ENCODE measurements around the gene RBL2.
A peak's percentile ranks its signal among the peaks of the same experiment; 100 is the strongest.
"Not testable (repeated sequence)": the region's sequence is repeated elsewhere in the genome, so short reads cannot be mapped to it uniquely, and the experiment has no call there.

Gene RBL2

DNA sequence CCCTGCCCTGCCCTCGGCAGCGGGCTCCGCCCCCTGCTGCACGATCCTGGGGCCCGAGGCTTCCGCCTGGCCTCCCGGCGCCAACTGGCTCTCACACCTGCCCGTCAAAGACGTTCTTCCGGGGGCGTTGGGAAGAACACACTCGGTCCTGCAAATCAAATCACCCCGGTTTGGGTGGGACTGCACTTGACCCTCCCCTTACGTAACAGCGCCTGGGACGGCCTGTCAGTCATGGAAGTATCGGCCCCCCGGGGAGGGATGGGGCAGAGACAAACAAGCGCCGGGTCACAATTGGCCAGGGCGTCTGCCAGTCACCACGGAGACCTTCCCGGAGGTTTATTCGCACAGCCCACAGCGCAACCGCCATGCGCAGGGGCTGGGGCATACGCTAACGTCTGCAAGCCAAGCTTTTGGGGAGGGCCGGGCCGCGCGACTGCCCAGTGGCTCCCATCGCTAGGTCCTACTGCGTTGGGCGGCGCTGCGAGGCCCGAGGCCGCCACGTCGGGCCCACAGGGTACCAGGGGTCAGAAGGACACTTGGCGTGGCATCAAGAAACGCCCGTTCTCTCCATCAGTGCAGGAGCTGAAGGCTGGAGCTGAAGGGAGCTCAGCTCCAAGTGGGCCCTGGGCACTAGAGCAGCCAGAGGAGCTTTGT is 69.1 kb downstream of the RBL2 start:
- peak; percentile 82 for TF ChIP-seq Cebpa-rat (IDR thresholded peaks at IDR 0.05)
- Histone ChIP-seq H3K4me2 (peak overlapping the region; percentile 93), H3K9me3 (no peaks in the 10 kb centered on the region), H3K36me3 (no peaks in the 10 kb centered on the region), H3K4me1 (peaks cover 32% of the 10 kb centered on the region), H3K9ac (peak overlapping the region; percentile 80), H3K27me3 (peaks cover 13% of the 10 kb centered on the region), H3K4me3 (peak overlapping the region; percentile 95), H4K20me1 (peaks cover 17% of the 10 kb centered on the region), H3K27ac (peak overlapping the region; percentile 76)

DNA sequence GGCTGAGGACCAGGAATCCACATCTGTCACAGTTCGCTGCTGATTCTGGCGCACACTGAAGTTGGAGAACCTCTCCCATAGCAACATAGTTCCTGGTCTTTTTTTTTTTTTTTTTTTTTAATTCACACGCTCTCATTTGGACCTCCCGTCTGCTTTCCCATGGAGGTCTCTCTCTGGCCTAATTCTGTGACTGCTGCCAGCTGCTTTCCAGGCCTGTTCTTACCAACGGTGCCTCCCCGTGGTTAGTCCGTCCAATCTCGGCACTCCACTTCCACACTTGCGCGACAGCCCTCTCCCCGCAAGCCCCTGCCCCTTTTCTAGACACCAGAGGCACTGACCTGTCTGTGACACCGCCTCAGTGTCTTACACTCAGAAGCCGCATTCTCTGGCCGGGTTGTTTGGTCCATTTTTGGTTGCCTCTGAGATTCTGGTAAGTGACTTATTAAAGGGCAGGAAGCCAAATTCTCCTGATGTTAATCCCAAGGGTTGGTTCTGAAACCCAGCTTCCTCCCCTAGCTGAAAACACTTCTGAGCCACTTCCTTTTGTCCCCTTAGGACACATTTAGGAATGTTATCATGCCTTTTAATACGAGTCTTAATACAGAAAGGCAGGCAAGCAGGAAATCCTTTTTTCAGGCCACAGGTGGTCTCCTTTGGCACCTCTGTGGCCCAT is 69.9 kb downstream of the RBL2 start:
- Histone ChIP-seq H3K27me3 (peaks cover 13% of the 10 kb centered on the region), H3K36me3 (no peaks in the 10 kb centered on the region), H3K4me2 (peak overlapping the region; percentile 93), H3K4me3 (peak overlapping the region; percentile 70), H3K9me3 (no peaks in the 10 kb centered on the region), H4K20me1 (peaks cover 17% of the 10 kb centered on the region), H3K27ac (peak overlapping the region; percentile 74), H3K9ac (peak overlapping the region; percentile 80), H3K4me1 (peaks cover 32% of the 10 kb centered on the region)
- TF ChIP-seq Cebpa-rat (IDR thresholded peaks at IDR 0.05): no peak

DNA sequence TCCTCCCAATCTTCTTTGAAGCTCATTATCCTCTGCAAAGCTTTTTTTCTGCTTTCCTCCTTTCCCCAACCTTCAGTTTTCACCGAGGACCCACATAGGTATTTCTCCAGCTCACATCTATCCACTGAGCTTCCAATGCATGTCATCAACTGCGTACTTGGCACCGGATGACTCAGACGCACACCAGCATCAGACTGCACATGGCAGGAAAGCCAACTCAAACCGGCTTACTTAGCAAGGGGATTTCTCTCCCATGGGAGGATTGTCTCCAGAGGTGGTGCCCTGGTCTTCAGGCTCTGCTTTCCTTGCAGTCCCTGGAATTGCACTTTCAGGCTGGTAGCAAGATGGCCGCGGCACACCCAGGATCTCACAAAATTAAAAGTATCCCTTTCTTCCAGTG is 70.4 kb downstream of the RBL2 start:
- peak overlapping the region; percentile 80; the same call in 1 of the 2 replicates for H3K9ac ChIP-seq
- H3K4me2 ChIP-seq: peak overlapping the region; percentile 93
- peaks cover 17% of the 10 kb centered on the region for H4K20me1 ChIP-seq
- no peaks in the 10 kb centered on the region for H3K9me3 ChIP-seq
- peaks cover 34% of the 10 kb centered on the region for H3K4me1 ChIP-seq
- peak overlapping the region; percentile 74 for H3K27ac ChIP-seq
- no peaks in the 10 kb centered on the region for H3K36me3 ChIP-seq
- peaks cover 13% of the 10 kb centered on the region for H3K27me3 ChIP-seq
- peak overlapping the region; percentile 70 for H3K4me3 ChIP-seq
- TF ChIP-seq Cebpa-rat (IDR thresholded peaks at IDR 0.05): no peak

DNA sequence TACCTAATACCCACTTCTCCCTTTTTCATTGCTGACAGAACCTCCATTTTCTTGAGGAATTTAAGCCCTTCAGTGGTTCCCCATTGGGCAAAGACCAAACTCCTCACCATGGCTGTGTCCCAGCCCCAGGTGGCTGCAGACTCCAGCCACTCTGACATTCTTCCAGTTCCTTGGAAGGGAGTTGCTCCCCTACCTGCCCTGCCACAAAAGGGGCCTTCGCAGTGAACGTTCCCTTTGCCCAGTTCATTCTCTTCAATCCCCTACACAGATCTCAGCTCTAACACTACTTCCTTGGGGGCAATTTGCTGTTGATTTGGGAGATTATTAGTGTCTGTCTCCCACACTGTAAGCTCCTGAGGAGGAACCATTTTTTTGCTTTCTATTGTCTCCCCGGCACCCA is 72.0 kb downstream of the RBL2 start:
- no peak overlapping the region for H3K27ac ChIP-seq
- no peaks in the 10 kb centered on the region for H3K9me3 ChIP-seq
- H3K9ac ChIP-seq: no peak overlapping the region
- H3K4me3 ChIP-seq: no peak overlapping the region
- peaks cover 37% of the 10 kb centered on the region for H3K4me1 ChIP-seq
- H3K36me3 ChIP-seq: no peaks in the 10 kb centered on the region
- peaks cover 11% of the 10 kb centered on the region for H4K20me1 ChIP-seq
- peaks cover 13% of the 10 kb centered on the region for H3K27me3 ChIP-seq
- no peak for TF ChIP-seq Cebpa-rat (IDR thresholded peaks at IDR 0.05)
- no peak overlapping the region for H3K4me2 ChIP-seq

DNA sequence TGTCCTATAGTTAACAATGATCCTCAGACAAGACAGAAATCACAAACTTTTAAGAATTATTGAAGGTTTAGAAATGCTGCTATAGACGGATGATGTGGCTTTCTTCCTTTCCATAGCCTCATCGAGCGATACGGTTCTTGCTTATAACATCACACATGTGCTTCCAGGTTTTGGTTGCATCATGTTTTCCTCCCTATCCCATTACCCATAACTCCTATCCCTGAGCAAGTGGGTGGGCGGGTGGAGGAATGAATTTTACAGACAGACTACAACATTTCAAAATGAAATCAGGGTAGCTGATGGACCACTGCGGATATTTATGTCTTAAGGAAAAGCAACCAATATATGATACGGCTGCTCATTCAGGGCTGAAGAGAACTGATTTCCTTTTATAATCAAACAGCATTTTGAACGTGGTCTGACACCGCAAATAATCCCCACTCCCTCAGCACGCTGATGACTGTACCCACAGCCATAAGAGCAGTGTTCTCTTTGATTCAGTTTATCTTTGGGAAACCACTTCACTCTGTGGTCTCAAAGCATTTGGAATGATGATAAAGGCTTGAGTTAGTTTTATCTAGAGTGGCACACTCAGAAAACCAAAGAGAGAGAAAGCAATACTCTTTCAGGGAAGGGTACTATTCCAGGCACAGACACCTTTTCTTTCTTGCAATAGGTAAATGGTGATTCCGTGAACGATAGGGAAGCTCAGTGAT is 73.4 kb downstream of the RBL2 start:
- H3K27me3 ChIP-seq: peaks cover under 1% of the 10 kb centered on the region
- no peaks in the 10 kb centered on the region for H3K36me3 ChIP-seq
- H3K4me3 ChIP-seq: no peak overlapping the region
- H4K20me1 ChIP-seq: no peaks in the 10 kb centered on the region
- H3K9me3 ChIP-seq: peaks cover 8% of the 10 kb centered on the region
- no peak overlapping the region for H3K27ac ChIP-seq
- peaks cover 25% of the 10 kb centered on the region for H3K4me1 ChIP-seq
- no peak overlapping the region for H3K4me2 ChIP-seq
- H3K9ac ChIP-seq: no peak overlapping the region
- no peak for TF ChIP-seq Cebpa-rat (IDR thresholded peaks at IDR 0.05)

DNA sequence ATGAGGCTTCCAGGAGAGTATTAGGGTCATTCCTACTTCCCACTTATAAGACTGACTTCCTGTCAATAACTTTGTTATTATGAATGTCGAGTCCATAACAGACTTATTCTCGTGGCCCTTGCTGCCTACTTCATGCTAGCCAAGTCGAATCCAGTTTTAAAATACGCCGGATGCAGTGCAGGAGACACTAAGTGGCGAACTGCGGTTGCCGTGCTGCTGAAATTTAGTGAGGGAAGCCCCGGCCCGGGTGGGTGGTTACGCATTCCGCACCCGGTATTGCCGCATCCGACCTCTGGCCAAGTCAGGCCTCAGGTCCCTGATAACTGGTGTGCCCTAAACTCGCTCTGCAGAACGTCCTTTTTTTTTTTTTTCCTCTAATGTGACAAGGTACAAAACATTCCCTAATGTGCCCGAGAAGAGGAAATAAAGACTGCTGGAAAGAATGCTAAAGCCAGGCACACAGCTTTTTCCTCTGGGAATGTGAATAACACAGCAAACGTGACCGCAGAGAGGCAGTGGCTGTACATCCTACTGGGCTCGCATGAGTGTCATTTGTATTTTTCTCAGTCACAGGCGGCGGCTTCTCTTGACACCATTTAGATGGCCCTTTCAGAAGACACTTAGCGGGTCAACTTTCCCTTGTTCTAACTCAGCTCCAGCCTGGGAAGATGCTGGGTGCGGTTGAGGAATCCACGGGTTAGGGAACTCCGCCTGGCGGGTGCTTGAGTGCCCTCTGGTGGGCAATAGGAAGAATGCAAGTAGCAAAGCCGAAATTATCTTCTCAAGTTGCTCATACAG is 75.8 kb downstream of the RBL2 start:
- Histone ChIP-seq H3K27ac (no peak overlapping the region), H3K9ac (no peak overlapping the region), H3K4me2 (0 out of 2 replicates have a peak overlapping the region, but pooled peaks have one; percentile 5), H3K27me3 (no peaks in the 10 kb centered on the region; the same call in 1 of the 2 replicates), H4K20me1 (no peaks in the 10 kb centered on the region), H3K36me3 (no peaks in the 10 kb centered on the region), H3K4me1 (peaks cover 15% of the 10 kb centered on the region), H3K9me3 (peaks cover 33% of the 10 kb centered on the region), H3K4me3 (no peak overlapping the region)
- no peak for TF ChIP-seq Cebpa-rat (IDR thresholded peaks at IDR 0.05)

DNA sequence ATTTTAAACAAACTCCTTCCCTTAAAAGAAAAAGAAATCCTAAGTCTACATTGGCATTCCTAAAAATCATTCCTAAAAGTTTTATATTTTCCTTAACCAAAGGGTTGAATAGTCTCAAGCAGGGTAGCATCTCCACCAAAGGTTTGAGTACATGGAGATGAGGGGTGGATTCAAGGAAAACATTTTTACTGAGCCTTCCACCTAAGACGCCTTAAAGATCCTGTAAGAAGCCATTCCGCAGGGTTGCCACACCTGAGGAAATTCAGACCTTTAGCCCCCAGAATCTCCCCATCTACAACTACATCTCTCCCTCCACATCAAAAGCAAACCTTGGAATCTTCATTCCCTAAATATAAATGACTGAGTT is 76.4 kb downstream of the RBL2 start:
- Histone ChIP-seq H3K36me3 (no peaks in the 10 kb centered on the region), H3K4me2 (no peak overlapping the region), H3K27ac (no peak overlapping the region), H3K4me1 (peaks cover 17% of the 10 kb centered on the region), H3K9ac (no peak overlapping the region), H3K27me3 (no peaks in the 10 kb centered on the region; the same call in 1 of the 2 replicates), H3K9me3 (peaks cover 38% of the 10 kb centered on the region), H4K20me1 (no peaks in the 10 kb centered on the region), H3K4me3 (no peak overlapping the region)
- TF ChIP-seq Cebpa-rat (IDR thresholded peaks at IDR 0.05): no peak

DNA sequence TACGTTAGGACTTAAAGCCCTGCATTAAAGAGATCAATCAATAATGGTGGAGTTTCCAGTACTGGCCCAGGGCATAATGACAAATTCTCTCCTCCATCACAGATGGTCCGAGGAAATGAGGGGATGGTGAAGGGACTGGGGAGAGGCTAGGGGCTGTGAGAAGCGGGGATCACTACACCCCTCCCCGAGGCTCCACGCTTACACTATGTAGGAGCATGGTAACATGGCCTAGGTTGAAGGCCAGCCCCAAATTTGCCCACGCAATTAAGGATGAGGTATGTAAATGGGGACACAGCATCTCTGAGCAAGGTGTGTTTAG is 76.8 kb downstream of the RBL2 start:
- Histone ChIP-seq H3K9ac (no peak overlapping the region), H3K9me3 (peaks cover 39% of the 10 kb centered on the region), H3K36me3 (no peaks in the 10 kb centered on the region), H3K4me2 (no peak overlapping the region), H3K27ac (no peak overlapping the region), H3K27me3 (no peaks in the 10 kb centered on the region; the same call in 1 of the 2 replicates), H3K4me3 (no peak overlapping the region), H3K4me1 (peaks cover 20% of the 10 kb centered on the region), H4K20me1 (no peaks in the 10 kb centered on the region)
- no peak for TF ChIP-seq Cebpa-rat (IDR thresholded peaks at IDR 0.05)

DNA sequence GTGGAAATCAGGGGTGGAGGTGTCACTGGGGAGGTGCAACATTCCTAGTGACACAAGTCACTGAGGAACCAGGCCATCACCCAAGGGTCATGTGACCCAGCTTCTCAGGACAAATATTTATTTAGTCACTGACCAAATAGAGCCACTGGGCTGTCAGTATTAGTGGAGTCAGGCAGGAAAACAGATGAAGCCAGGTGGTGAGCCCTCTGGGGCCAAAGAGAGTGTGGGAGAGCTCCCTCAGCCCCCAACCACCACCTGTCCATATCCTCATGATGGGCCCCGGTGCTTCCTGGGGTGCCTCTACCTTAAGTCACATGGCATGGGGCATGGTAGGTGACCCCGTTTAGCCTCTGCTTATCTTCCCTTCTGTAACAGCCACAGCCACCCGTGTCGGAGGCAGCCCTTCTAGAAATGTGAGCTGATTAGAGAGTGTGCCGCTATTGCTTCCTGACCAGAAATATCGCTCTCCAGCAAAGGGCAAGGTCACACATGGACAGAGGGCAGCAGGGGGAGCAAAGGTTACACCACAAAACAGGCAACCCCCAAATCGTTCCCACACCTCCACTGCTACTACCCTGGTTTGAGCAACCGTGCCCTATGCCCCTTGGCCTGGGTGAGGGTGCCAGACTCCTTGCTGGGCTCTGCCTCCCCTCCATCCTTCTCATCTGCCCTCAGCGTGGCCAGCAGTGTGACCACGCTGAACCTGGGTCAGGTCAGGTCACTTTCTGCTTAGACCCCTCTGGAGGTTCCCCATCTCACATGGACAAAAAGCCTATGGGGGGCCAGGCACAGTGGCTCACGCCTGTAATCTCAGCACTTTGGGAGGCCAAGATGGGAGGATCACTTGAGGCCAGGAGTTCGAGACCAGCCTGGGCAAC is 77.4 kb downstream of the RBL2 start:
- Histone ChIP-seq H3K36me3 (no peaks in the 10 kb centered on the region), H4K20me1 (no peaks in the 10 kb centered on the region), H3K27me3 (no peaks in the 10 kb centered on the region; the same call in 1 of the 2 replicates), H3K4me3 (no peak overlapping the region), H3K27ac (no peak overlapping the region), H3K9ac (no peak overlapping the region), H3K4me1 (peaks cover 26% of the 10 kb centered on the region), H3K9me3 (peaks cover 39% of the 10 kb centered on the region), H3K4me2 (no peak overlapping the region)
- no peak for TF ChIP-seq Cebpa-rat (IDR thresholded peaks at IDR 0.05)

DNA sequence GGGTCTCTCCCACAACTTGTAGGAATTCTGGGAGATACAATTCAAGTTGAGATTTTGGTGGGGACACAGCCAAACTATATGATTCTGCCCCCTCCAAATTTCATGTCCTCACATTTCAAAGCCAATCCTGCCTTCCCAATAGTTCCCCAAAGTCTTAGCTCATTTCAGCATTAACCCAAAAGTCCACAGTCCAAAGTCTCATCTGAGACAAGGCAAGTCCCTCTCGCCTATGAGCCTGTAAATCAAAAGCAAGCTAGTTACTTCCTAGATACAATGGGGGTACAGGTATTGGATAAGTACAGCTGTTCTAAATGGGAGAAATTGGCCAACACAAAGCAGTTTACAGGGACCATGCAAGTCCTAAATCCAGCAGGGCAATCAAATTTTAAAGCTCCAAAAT is 78.5 kb downstream of the RBL2 start:
- not testable (repeated sequence) for H3K4me3 ChIP-seq, H4K20me1 ChIP-seq, H3K9ac ChIP-seq, H3K4me2 ChIP-seq, H3K36me3 ChIP-seq, H3K27ac ChIP-seq, H3K27me3 ChIP-seq
- peaks cover 39% of the 10 kb centered on the region for H3K9me3 ChIP-seq
- peaks cover 38% of the 10 kb centered on the region for H3K4me1 ChIP-seq
